Activated naive CD4-positive, alpha-beta T cell treated with Interleukin-2 at 50 U/mL for 16 hours (primary cell): ENCODE results near the gene C8G.

Experiments used
- DNase-seq: peaks from one replicate; pipeline ENCODE4 v3.0.0-alpha.2; 2020

The C8G gene

GRCh38 chr9:136944519-136945332, at the start of gene C8G, which contains the start of gene FBXW5:
Gene C8G (plus strand): TSS chr9:136945243. CDS start chr9:136945321, 78 bp downstream.
Gene FBXW5 (minus strand): TSS chr9:136944738. CDS start chr9:136944083, 655 bp downstream.
- peak; percentile 94 for DNase-seq

DNA sequence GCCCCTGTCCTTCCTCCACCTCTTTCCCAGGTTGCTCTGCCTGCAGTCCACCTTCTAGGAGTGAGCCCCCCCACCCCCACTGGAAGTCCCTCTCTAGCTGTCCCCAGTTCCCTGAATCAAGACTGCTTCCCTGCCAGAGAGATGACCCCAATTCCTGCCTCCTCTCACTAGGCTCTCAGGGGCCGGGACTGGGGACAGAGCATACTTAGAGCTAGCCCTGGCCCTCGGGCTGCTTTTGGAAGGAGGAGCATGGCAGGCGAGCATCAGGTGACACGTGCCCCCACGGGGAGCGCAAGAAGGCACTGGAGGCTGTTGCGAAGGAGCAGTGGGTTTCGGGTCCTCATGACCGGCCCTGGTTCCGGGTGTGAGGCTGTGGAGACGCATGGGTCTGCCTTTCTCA, 49.0 kb upstream of the C8G start:
- DNase-seq = no peak

DNA sequence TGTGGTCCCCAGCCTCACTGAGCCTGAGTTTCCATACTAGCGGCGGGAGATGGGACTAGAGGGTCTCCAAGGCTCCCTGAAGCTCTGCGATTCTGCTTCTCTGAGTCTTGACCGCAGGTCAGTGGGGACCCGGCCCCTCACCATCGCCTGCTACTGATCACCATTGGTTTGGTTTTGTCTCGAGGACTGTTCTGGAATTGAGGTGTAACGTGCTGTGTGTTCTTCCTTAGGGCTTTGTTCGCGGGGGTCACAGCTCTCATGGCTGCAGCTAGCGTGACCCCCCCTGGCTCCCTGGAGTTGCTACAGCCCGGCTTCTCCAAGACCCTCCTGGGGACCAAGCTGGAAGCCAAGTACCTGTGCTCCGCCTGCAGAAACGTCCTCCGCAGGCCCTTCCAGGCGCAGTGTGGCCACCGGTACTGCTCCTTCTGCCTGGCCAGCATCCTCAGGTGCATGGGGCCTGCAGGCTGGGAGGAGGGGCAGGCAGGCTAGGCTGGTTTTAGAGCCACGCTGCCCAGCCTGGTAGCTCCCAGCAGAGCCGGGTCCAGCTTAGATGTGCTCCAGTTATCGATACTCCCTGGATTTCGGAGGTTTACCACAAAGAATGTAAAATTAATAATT, 46.5 kb upstream of the C8G start:
- no peak for DNase-seq

DNA sequence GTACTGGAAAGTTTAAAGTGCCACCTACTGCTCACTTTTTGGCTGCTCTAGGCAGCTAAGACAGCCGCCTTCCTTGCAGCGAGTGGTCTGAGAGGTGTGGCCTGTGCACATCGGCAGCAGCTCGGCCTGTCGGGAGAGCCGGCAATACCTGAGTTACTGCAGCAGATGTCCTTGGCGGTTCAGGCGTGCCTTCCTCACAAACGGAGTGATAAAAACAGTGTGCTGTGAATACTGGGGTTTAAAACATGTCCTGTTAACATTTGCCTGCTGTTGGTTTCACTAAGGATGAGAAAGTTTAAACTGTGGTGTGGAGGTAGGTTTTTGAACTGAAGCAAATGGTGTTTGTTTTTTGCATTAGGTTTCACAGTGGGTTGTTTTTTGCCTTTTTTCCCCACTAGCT, 45.8 kb upstream of the C8G start:
- DNase-seq = no peak

GRCh38 chr9:136900556-136900955, 44.5 kb upstream of the C8G start:
- DNase-seq = no peak

- DNase-seq = no peak
Observed at GRCh38 chr9:136900988-136901515, 44.0 kb upstream of the C8G start.

GRCh38 chr9:136901516-136902258, 43.4 kb upstream of the C8G start:
- DNase-seq = peak; percentile 86

GRCh38 chr9:136902259-136902821, 42.7 kb upstream of the C8G start:
- DNase-seq = peak; percentile 91

DNA sequence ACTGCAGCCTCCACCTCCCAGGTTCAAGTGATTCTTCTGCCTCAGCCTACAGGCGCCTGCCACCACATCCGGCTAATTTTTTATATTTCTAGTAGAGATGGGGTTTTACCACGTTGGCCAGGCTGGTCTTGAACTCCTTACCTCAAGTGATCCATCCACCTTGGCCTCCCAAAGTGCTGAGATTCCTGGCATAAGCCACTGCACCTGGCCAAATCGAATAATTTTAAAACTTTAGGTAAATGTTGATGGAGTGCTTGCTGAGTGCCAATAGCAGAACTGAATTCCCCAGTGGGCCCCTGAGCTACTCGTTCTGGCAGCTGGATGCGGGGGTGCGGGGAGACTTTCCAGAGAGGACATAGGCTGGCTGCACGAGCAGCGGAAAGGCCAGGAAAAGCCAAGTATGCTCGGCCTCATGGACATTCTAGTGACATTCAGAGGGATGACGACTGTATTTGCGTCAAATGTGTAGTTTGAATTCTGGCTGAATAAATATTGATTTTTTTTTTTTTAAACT, 41.9 kb upstream of the C8G start:
- peak; percentile 16 for DNase-seq

- no peak for DNase-seq
Observed at GRCh38 chr9:136906266-136906665, 38.8 kb upstream of the C8G start.

DNA sequence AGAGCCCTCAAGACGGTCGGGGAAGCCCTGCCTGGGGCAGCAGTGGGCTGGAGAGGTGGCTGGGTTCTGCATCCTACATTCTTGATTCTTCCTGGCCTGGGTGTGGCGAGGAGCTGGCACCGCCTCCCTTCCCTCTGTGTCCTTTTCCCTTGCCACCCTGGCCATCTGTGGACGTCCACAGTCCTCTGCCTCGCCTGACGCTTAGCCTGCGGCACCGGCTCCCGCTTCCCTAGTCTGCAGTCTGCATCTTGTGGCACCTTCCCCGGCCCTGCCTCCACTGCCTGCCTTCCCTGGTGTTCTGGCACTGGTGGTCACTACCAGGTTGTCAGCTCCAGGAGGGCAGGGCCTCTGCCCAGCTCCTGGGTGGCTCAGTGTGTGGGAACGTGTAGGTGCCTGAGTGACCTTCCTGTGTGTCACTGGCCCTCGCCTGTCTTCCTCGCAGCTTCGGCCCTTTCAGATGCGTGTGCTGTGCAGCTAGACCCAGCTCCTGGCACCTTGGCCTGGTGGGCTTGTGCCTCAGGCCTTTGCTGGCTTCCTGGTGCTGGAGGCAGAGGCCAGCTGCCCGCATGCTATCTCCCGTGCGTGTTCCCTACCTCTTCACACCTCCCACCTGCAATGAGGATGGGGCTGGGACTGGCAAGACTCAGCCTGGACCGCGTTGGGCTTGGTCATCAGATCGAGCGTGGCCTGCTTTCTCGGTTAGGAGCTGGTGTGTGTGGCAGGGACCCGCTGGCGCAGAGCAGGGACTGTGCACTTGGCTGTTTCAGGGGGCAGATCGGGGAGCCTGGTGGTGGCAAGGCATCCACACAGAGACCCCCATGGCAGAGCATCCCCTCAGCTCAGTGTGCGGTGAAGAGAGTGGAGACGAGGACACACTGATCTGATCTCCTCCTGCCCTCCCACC, 37.8 kb upstream of the C8G start:
- DNase-seq = no peak

- no peak for DNase-seq
Observed at GRCh38 chr9:136910197-136910900, 34.7 kb upstream of the C8G start.

- DNase-seq = no peak
Observed at GRCh38 chr9:136910901-136911245, 34.2 kb upstream of the C8G start.

GRCh38 chr9:136913701-136914438, 31.2 kb upstream of the C8G start:
- no peak for DNase-seq

DNA sequence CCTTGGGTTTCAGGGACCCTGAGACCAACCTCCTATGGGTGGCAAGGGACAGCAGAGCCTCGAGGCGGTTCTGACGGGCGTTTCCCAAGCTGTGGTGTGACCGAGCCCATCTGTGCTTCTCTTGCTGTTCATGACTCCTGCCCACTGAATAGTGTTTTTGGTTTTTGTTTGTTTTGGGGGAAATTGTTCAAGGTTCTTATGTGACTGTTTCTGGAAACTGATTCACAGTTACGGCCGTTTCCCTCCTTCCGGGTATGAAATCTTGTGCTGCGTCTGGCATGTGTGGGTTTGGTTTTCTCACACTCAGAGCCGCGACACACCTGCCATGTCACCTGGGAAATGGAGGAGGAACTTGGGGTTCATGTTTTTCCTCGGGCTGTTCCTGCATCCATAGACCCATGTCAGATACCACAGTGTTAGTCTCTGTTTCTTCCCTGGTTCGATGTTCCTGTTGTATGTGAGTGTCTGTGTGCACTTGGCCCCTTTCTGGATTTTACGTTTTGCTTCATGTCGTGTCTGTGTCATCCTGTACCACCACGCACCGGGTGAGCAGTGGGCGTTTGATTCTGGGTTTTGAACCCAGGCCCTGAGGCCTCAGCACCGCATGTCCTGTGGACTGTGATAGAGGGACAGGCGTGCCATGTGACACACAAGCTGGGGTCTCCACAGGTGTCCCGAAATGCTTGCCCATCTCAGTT, 29.3 kb upstream of the C8G start:
- no peak for DNase-seq

- no peak for DNase-seq
Observed at GRCh38 chr9:136916330-136917184, 28.5 kb upstream of the C8G start.

DNA sequence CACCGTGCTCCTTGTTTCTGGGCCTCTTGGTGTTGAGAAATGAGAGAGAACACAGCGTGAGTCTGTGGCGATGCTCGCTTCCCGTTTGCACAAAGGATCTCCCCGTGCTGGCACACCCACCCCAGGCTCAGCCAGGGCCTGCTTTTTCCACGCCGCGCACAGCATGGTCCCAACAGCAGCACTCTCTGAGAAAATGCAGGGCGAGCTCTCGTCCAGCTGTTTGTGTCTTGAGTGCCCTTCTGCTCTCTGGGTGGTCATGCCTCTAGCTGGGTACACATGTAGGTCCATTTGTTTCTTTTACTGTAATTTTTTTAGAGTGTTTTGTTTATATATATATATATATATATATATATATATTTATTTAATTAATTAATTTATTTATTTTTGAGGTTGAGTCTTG, 27.1 kb upstream of the C8G start:
- no peak for DNase-seq

DNA sequence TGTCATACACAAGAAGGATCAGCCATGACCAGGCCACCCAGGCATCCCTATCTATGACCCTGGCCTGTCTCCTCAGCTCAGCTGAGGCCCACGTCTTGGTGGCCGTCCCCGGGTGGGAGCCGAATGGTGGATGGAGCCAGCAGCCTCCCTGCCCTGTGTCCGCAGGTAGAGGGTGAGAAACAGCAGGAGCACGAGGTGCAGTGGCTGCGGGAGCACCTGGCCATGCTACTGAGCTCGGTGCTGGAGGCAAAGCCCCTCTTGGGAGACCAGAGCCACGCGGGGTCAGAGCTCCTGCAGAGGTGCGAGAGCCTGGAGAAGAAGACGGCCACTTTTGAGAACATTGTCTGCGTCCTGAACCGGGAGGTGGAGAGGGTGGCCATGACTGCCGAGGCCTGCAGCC, 25.0 kb upstream of the C8G start:
- no peak for DNase-seq

GRCh38 chr9:136920734-136921231, 24.3 kb upstream of the C8G start:
- no peak for DNase-seq
